NCI-H187 (cell line): ENCODE results near the gene TRIM66.

Experiments
- DNase-seq, 2 experiments: peaks; one replicate each; lab custom pipeline; 2025; lab: John Stamatoyannopoulos, UW

TRIM66 gene

DNA sequence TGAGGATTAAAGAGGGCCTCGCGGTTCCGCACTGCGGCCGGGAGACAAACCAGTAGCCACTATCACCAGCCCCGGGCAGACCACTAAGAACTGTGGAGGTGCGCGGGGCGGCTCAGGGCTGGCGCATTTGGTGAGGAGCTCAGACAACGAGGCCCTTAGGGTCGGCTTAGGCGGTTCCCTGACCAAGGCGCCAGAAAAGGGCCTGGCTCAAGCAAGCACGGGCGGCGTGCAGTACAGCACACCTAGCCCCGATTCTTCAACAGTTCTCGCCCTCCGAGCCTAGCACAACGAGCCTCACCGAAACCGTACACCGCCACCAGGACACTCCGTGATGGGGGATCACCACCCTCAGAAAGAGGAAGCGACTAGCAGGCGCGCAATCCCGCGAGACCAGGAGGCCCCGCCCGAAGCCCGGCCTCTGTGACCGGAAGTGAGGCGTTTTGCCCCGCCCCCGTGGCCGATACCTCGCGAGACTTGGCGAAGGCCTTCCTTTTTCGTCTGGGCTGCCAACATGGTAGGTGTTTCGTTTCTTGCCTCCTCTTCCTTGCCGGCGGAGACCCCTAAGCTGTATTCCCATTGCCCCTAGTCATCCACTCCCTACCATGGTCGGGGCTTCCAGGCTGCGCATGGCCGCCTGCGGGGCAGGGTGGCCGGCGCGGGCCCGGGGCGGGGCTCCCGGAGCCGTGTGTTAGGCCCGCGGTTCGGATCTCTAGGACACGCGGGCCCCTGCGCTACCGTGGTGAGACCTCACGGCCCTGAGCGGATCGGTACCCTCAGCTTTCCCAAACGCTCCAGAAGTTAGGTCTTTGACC, at the start of gene TRIM66, which contains the start of gene RPL27A:
Gene TRIM66 (minus strand): TSS at position 363 of the 812 bp plus-strand sequence. CDS start 10,391 bp downstream, outside the sequence.
Gene RPL27A (plus strand): TSS at position 490 of the 812 bp plus-strand sequence. CDS start 22 bp downstream, at position 512.
- peak; percentile 94 to 96 for DNase-seq

DNA sequence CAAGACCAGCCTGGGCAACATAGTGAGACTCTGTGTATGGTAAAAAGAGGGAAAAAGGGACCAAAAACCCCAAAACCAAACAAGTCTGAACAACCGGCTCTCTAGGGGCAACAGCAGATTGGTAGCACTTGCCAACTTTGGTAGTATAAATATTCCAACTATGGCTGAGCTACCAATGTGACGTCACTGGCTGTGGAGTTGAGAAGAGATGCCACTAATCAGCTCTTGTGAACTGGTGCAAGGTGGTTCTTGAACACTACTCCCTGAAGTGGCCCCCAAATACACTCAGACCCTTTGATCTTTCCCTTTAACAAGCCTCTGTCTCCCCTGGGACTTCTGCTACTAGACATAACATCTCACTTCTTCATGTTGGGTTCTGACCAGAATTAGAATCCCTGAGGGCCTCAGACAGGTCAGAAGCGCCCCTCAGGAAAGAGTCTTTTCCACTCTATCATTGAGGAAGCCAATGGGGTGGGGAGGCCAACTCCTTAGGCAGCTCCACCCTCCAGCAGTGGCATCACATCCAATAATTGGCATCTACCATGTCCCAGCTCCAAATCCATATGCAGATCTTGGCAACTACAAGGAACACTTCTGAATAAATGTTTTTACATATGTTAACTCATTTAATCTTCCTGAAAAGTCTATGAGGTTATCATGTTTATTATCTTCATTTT, 49.3 kb upstream of the TRIM66 start:
- DNase-seq, result no peak

DNA sequence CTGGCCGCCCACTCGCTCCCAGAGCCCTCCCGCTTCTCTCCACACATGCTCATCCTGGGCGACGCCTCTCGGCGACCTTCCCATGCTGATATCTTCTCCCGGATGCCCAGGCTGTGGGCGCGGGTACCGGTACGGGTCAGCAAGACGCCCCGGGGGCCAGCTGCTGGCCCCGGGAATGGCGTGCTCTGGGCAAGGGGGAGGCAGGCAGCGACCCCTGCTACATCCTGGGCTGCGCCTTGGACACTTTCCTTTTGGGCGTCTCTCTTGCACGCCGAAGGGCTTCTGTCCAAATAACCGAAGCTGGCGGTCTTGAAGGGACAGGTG, 48.2 kb upstream of the TRIM66 start:
- no peak for DNase-seq

- DNase-seq, result no peak
These were observed 47.6 kb upstream of the TRIM66 start for GRCh38 chr11:8729837-8730696.

DNA sequence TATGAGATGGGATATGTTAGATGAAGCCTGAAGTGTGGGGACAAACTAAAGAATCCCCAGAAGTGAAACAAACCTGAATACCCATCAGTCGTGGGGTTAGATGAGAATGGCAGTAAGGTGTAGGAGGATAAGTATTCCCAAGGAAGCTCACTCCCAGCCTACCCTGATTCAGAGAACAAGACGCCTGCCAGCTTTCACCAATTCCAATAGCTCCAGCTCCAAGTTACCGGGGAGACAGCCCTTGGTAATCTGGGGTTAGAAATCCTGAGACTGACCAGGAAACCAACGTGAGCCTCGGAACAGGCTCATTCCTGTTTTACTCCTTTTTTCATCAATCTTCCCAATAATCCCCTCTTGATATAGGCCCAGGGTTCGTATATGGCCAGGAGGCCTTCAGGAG, 46.6 kb upstream of the TRIM66 start:
- DNase-seq, result no peak

GRCh38 chr11:8728563-8728962, 46.1 kb upstream of the TRIM66 start:
- DNase-seq, result no peak

DNA sequence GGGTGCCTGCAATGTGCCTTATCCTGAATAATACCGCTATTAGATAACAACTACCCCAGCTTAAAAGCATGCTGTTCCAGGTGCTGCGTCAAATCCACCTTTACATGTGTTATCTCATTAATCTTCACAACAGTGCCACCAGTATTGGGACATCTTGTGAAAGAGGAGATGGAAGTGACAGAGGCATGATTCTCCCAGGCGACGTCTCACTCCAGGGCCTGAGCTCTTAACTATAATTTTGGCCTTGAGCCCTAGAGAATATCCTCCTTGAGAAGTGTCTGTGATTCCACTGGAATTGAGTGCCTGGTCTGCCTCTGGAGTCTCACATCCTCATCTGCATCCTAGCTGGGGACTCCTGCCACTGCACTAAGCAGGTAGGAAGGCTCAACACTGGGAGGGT, 43.9 kb upstream of the TRIM66 start:
- no peak for DNase-seq

DNA sequence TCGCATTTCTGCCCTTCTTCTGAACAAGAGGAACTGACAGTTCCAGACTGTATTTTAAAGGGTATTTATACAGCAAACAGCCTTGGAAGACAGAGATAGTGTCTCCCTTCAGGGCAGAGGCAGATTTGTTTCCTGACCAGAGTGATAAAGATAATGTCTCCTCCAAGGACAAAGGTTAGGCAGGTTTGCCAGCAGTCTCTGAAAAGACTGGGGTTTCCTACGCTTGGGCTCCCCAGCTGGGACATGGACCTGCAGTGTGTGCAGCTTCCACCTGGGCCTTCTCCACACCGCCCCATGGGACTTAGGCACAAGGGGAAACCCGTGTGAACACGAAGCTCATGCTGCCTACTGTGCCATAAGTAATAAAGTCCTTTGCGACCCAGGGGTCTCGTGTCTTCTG, 42.2 kb upstream of the TRIM66 start:
- DNase-seq, result no peak

DNA sequence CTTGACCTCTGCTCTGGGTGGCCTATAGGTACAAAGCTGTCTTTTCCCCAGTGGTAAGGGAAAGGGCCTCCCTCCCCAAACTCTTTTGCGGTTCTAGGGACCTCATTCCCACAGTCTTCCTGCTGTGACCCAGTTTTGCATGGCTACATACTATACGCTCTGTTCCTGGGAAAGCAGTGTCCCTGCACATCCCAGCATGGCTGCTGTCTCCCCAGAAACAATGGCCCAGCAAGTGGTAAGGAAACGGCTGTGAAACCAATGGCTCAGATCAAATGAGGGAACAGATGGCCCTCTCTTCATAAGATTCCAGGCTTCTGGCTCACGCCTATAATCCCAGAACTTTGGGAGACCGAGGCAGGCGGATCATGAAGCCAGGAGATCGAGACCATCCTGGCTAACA, 41.2 kb upstream of the TRIM66 start:
- no peak for DNase-seq

DNA sequence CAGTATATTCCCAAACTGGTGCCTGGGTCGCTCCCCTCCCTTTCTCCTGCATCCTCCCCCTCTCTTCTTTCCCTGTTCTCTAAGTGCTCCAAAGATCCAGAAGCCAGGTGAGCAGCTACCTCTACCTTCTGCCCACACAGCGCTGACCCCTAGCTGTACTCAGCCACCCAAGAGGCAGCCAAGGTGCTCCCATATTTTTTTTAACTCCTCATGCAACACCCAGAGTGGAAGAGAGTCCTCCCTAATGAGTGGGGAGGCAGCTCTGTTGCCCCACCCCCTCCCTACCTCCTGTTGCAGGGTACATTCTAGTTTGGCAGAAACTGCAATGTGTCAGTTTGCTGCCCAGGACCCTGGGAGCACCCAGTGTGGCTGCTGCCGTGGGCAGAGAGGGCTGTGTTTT, 40.3 kb upstream of the TRIM66 start:
- DNase-seq, result no peak

- DNase-seq, result no peak
These were observed 39.4 kb upstream of the TRIM66 start for GRCh38 chr11:8721609-8722500.

GRCh38 chr11:8720868-8721608, 38.6 kb upstream of the TRIM66 start:
- no peak for DNase-seq

- no peak for DNase-seq
These were observed 37.9 kb upstream of the TRIM66 start for GRCh38 chr11:8720352-8720751.

DNA sequence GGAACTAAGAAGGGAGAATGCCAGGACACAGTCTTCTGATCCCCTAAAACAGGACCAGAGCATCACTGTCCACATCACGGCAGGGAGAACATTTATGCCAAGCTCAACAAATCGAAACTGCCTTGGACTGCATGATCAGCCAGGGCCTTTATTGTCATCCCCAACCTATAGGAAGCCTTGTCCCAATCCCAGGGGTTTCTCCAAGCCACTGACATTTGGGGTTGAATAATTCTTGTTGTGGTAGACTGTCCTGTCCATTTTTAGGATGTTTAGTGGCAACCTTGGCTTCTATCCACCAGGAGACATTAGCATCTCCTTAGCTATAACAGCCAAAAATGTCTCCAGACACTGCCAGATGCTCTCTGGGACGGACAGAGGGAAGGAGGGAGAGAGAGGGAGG, 37.3 kb upstream of the TRIM66 start:
- no peak for DNase-seq

GRCh38 chr11:8719211-8719649, 36.8 kb upstream of the TRIM66 start:
- DNase-seq, result no peak

DNA sequence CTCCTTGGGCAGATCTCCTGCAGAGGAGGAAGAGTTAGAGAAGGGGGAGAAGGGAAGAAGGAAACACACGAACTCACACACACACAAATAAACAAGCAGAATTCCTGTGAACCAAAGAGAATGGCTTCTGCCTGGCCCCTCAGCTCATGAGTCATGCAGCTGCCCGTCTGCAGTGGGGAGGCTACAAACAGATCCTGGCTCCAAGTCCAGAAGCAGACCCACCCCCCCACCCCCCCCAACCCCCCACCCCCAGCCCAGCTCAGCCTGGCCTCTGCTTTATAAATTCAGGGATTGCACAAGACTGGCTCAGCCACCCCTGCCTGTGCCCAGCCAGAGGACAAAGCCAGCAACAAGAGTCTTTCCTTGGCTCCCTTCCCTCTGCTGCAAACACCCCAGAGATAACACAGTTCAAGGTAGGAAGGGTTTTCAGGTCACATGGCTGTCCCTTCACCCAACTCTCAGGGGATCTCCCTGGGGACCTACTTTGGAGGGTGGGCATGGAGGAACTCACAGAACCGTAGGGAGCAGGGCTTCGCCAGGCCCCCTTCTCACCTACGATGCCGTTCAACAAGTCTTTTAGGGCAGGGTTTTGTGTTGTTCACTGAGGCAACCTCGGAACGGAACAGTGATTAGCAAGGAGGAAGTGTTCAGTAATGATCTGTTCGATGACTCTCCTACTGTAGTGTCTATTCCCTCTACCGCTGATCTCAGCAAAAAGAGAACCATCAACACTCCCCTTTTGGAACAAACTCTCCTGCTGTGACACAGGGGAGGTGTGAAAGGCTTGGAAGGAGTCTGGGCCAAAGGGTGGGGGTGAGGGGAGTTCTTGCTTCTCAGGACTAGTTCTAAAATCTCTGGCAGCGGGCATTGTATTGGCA, 35.6 kb upstream of the TRIM66 start:
- no peak for DNase-seq

DNA sequence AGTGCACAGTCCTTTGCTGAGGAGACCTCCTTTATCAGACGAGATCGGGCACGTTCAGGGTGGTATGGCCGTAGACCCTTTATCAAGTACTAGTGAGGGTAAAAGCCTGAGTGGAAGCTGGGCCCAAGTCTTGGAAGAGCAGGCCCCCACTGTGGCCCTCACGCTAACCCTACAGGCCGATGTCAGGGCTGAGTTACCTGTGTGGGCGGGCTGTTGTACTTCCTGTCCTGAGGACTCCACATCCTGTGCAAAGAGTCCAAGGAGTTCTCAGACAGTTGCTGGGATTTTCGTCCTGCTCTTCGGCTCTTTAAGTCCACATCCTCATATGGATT, 35.0 kb upstream of the TRIM66 start:
- DNase-seq, result no peak

DNA sequence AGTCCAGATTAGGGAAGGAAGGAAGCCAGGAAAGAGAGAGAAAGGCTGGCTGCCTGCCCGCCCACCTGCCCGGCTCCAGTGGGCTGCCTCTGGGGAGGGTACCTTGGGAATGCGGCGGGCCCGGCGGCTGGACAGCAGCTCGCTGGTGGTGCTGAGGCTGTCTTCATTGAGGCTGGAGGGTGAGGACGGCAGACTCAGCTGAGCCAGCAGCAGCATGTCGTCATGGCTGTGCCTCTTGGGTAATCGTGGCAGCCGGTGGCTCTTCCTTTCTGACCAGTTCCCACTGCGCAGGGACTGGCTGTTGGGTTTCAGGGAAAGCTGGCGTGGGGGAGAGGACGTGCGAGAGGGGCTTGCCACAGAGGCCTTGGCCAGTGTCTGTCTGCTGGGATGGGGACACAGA, 33.0 kb upstream of the TRIM66 start:
- DNase-seq, result no peak

- no peak for DNase-seq
These were observed 32.3 kb upstream of the TRIM66 start for GRCh38 chr11:8714622-8715225.
